Memory B cell (primary cell): ENCODE measurements around the gene METTL25B.

Experiments
- ATAC-seq: fragments of 150-1000 bp; cut with Tn5 transposase; 2 replicates; pipeline ENCODE4 v1.10.0; 2021; ENCODE audit warnings: low read depth, mild to moderate bottlenecking, moderate library complexity
- DNase-seq, 2 donors: peaks; one replicate each; pipeline ENCODE4 v3.0.0; 2022; ENCODE audit warnings: low spot score in 2 of 2
- H3K27ac Mint-ChIP-seq: one replicate; pipeline ENCODE4 v1.8.0; 2022; ENCODE audit warnings: mild to moderate bottlenecking, moderate library complexity, mixed read lengths
- H3K27me3 Mint-ChIP-seq: one replicate; pipeline ENCODE4 v1.8.0; 2022; ENCODE audit warnings: mixed read lengths
- H3K36me3 Mint-ChIP-seq: one replicate; pipeline ENCODE4 v1.8.0; 2022; ENCODE audit warnings: mild to moderate bottlenecking, mixed read lengths
- H3K4me1 Mint-ChIP-seq: one replicate; pipeline ENCODE4 v1.8.0; 2022; ENCODE audit warnings: mixed read lengths
- H3K4me3 Mint-ChIP-seq: one replicate; pipeline ENCODE4 v1.8.0; 2022; ENCODE audit warnings: mild to moderate bottlenecking, moderate library complexity, mixed read lengths
- H3K9me3 Mint-ChIP-seq: one replicate; pipeline ENCODE4 v1.8.0; 2022; ENCODE audit warnings: mixed read lengths

Gene METTL25B

GRCh38 chr1:156705918-156706656 is 22.2 kb upstream of the METTL25B start:
- H3K4me1 Mint-ChIP-seq = peaks cover 15% of the 10 kb centered on the region
- no peaks in the 10 kb centered on the region for H3K36me3 Mint-ChIP-seq
- peak overlapping the region; percentile 67 for H3K27ac Mint-ChIP-seq
- H3K9me3 Mint-ChIP-seq = no peaks in the 10 kb centered on the region
- ATAC-seq = peak; percentile 78
- peak; percentile 63 to 68 for DNase-seq
- H3K27me3 Mint-ChIP-seq = peaks cover 14% of the 10 kb centered on the region
- peak overlapping the region; percentile 93 for H3K4me3 Mint-ChIP-seq

- Mint-ChIP-seq H3K9me3 (no peaks in the 10 kb centered on the region), H3K27ac (peak overlapping the region; percentile 67), H3K36me3 (no peaks in the 10 kb centered on the region), H3K27me3 (peaks cover 10% of the 10 kb centered on the region), H3K4me1 (peaks cover 15% of the 10 kb centered on the region), H3K4me3 (peak overlapping the region; percentile 93)
- ATAC-seq (peak; percentile 8), DNase-seq (no peak)
Measured at GRCh38 chr1:156706657-156707416, 21.4 kb upstream of the METTL25B start.

GRCh38 chr1:156707417-156708217 is 20.7 kb upstream of the METTL25B start:
- peaks cover 10% of the 10 kb centered on the region for H3K27me3 Mint-ChIP-seq
- H3K4me3 Mint-ChIP-seq = no peak overlapping the region
- H3K36me3 Mint-ChIP-seq = no peaks in the 10 kb centered on the region
- H3K4me1 Mint-ChIP-seq = peaks cover 15% of the 10 kb centered on the region
- ATAC-seq (no peak), DNase-seq (no peak)
- H3K9me3 Mint-ChIP-seq = no peaks in the 10 kb centered on the region
- H3K27ac Mint-ChIP-seq = no peak overlapping the region

GRCh38 chr1:156708218-156708661 is 20.0 kb upstream of the METTL25B start:
- Mint-ChIP-seq H3K4me3 (no peak overlapping the region), H3K27ac (no peak overlapping the region), H3K4me1 (peaks cover 15% of the 10 kb centered on the region), H3K36me3 (no peaks in the 10 kb centered on the region), H3K27me3 (peaks cover 8% of the 10 kb centered on the region), H3K9me3 (no peaks in the 10 kb centered on the region)
- DNase-seq (no peak), ATAC-seq (no peak)

GRCh38 chr1:156709031-156709430 is 19.2 kb upstream of the METTL25B start:
- Mint-ChIP-seq H3K36me3 (no peaks in the 10 kb centered on the region), H3K4me1 (peaks cover 15% of the 10 kb centered on the region), H3K4me3 (no peak overlapping the region), H3K27me3 (peaks cover 4% of the 10 kb centered on the region), H3K27ac (peak overlapping the region; percentile 36), H3K9me3 (no peaks in the 10 kb centered on the region)
- ATAC-seq (no peak), DNase-seq (no peak)

GRCh38 chr1:156709757-156710489 is 18.3 kb upstream of the METTL25B start:
- peaks cover 10% of the 10 kb centered on the region for H3K4me1 Mint-ChIP-seq
- H3K36me3 Mint-ChIP-seq = peaks cover 2% of the 10 kb centered on the region
- no peak overlapping the region for H3K4me3 Mint-ChIP-seq
- H3K27ac Mint-ChIP-seq = peak overlapping the region; percentile 36
- H3K27me3 Mint-ChIP-seq = no peaks in the 10 kb centered on the region
- no peaks in the 10 kb centered on the region for H3K9me3 Mint-ChIP-seq
- DNase-seq (no peak), ATAC-seq (no peak)

GRCh38 chr1:156711011-156711817 is 17.1 kb upstream of the METTL25B start:
- H3K4me3 Mint-ChIP-seq = no peak overlapping the region
- peaks cover 12% of the 10 kb centered on the region for H3K36me3 Mint-ChIP-seq
- no peaks in the 10 kb centered on the region for H3K27me3 Mint-ChIP-seq
- DNase-seq (no peak), ATAC-seq (no peak)
- H3K27ac Mint-ChIP-seq = no peak overlapping the region
- H3K9me3 Mint-ChIP-seq = no peaks in the 10 kb centered on the region
- peaks cover 9% of the 10 kb centered on the region for H3K4me1 Mint-ChIP-seq

- no peaks in the 10 kb centered on the region for H3K27me3 Mint-ChIP-seq
- peaks cover 19% of the 10 kb centered on the region for H3K36me3 Mint-ChIP-seq
- DNase-seq = no peak
- no peak overlapping the region for H3K4me3 Mint-ChIP-seq
- no peak overlapping the region for H3K27ac Mint-ChIP-seq
- H3K9me3 Mint-ChIP-seq = no peaks in the 10 kb centered on the region
- no peak for ATAC-seq
- peaks cover 3% of the 10 kb centered on the region for H3K4me1 Mint-ChIP-seq
Measured at GRCh38 chr1:156712626-156713025, 15.6 kb upstream of the METTL25B start.

- peaks cover 3% of the 10 kb centered on the region for H3K4me1 Mint-ChIP-seq
- no peak for ATAC-seq
- peaks cover 21% of the 10 kb centered on the region for H3K36me3 Mint-ChIP-seq
- H3K9me3 Mint-ChIP-seq = no peaks in the 10 kb centered on the region
- DNase-seq = no peak
- H3K27ac Mint-ChIP-seq = no peak overlapping the region
- no peak overlapping the region for H3K4me3 Mint-ChIP-seq
- no peaks in the 10 kb centered on the region for H3K27me3 Mint-ChIP-seq
Measured at GRCh38 chr1:156714830-156715229, 13.4 kb upstream of the METTL25B start.

GRCh38 chr1:156717351-156717750 is 10.9 kb upstream of the METTL25B start:
- Mint-ChIP-seq H3K4me3 (no peak overlapping the region), H3K4me1 (peaks cover 3% of the 10 kb centered on the region), H3K9me3 (no peaks in the 10 kb centered on the region), H3K27ac (no peak overlapping the region), H3K27me3 (no peaks in the 10 kb centered on the region), H3K36me3 (peaks cover 23% of the 10 kb centered on the region)
- DNase-seq (no peak), ATAC-seq (no peak)

- no peak for DNase-seq
- peaks cover 13% of the 10 kb centered on the region for H3K4me1 Mint-ChIP-seq
- H3K9me3 Mint-ChIP-seq = no peaks in the 10 kb centered on the region
- H3K27me3 Mint-ChIP-seq = no peaks in the 10 kb centered on the region
- peaks cover 26% of the 10 kb centered on the region for H3K36me3 Mint-ChIP-seq
- H3K27ac Mint-ChIP-seq = no peak overlapping the region
- no peak for ATAC-seq
- H3K4me3 Mint-ChIP-seq = no peak overlapping the region
Measured at GRCh38 chr1:156721131-156721530, 7.1 kb upstream of the METTL25B start.

- DNase-seq (no peak), ATAC-seq (no peak)
- Mint-ChIP-seq H3K9me3 (no peaks in the 10 kb centered on the region), H3K4me1 (peaks cover 13% of the 10 kb centered on the region), H3K27ac (no peak overlapping the region), H3K4me3 (no peak overlapping the region), H3K36me3 (peaks cover 24% of the 10 kb centered on the region), H3K27me3 (no peaks in the 10 kb centered on the region)
Measured at GRCh38 chr1:156721535-156721934, 6.7 kb upstream of the METTL25B start.
